ENCODE data around the gene ADRA1B.

ADRA1B gene

DNA sequence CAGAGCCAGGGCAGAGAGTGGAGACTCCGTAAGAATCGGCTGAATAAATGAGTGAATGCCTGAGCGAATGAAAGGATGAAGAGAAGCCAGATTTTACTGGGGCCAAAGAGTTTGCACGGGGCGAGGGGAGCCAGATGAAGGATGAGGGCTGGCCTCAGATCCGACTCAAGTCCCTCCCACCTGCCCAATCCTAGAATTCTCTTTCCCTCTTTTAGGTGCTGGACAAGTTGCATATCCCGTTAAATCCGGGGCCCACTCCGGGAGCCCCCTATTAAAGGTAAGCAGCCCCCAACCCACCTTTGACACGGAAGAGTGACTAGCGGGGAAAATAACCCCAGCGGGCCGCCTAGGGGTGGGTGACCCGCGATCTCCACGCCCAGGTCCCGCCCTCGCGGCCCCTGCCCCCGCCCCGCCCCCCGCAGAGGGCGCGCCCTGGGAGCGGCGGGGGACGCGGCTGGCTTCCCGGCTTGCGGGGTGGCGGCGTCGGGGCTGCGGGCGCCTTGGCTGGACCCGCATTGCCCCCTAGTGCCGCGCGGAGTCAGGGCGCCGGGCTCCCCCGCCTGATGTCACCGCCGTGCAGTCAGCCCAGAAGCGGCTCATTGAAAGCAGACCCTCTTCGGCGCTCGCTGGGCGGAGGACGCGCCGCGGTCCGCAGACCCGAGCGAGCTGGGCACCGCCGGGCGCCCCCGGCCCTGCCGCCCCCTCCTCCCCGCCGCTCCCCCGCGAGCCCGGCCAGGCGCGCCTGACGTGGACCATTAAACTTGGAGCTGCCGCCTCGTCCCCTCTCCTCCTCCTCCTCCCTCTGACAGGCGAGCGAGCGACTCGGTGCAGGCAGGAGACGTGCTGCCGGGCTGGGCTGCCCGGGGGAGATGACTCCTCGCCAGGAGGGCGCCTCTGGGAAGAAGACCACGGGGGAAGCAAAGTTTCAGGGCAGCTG is at the start of gene ADRA1B:
Gene ADRA1B, plus strand, starts transcription at position 579 of the 937 bp plus-strand sequence. CDS start 424 bp downstream, outside the sequence.
- TF ChIP-seq CTCF (IDR thresholded peaks at IDR 0.05; ENCODE audit: low read depth, low read length), result peak; percentile 74

GRCh38 chr5:159873680-159874079 is 42.6 kb upstream of the ADRA1B start:
- Histone ChIP-seq H3K27me3 (ENCODE audit: insufficient read depth, low read depth, severe bottlenecking) (no peaks in the 10 kb centered on the region), H3K4me3 (ENCODE audit: low read depth, low read length) (no peak overlapping the region), H3K36me3 (no peaks in the 10 kb centered on the region), H3K9me3 (ENCODE audit: severe bottlenecking) (no peaks in the 10 kb centered on the region), H3K27ac (no peak overlapping the region)
- no peak for TF ChIP-seq CTCF (IDR thresholded peaks at IDR 0.05; ENCODE audit: low read depth, low read length)
- no peak for DNase-seq

More for the DNA sequence above, at the start of gene ADRA1B:
- Histone ChIP-seq H3K27me3 (ENCODE audit: insufficient read depth, low read depth, severe bottlenecking) (peaks cover 4% of the 10 kb centered on the region), H3K4me3 (ENCODE audit: low read depth, low read length) (peak within 1 kb of the TSS; percentile 61), H3K27ac (no peak within 1 kb of the TSS), H3K9me3 (ENCODE audit: severe bottlenecking) (no peaks in the 10 kb centered on the region), H3K36me3 (no peaks in the 10 kb centered on the region)
- peak; percentile 80 for DNase-seq

- H3K27ac ChIP-seq, result no peak overlapping the region
- H3K4me3 ChIP-seq (ENCODE audit: low read depth, low read length), result no peak overlapping the region
- TF ChIP-seq CTCF (IDR thresholded peaks at IDR 0.05; ENCODE audit: low read depth, low read length), result no peak
- DNase-seq, result no peak
- no peaks in the 10 kb centered on the region for H3K36me3 ChIP-seq
- H3K9me3 ChIP-seq (ENCODE audit: severe bottlenecking), result no peaks in the 10 kb centered on the region
- no peaks in the 10 kb centered on the region for H3K27me3 ChIP-seq (ENCODE audit: insufficient read depth, low read depth, severe bottlenecking)
Observed at GRCh38 chr5:159874263-159874662, 42.0 kb upstream of the ADRA1B start.

DNA sequence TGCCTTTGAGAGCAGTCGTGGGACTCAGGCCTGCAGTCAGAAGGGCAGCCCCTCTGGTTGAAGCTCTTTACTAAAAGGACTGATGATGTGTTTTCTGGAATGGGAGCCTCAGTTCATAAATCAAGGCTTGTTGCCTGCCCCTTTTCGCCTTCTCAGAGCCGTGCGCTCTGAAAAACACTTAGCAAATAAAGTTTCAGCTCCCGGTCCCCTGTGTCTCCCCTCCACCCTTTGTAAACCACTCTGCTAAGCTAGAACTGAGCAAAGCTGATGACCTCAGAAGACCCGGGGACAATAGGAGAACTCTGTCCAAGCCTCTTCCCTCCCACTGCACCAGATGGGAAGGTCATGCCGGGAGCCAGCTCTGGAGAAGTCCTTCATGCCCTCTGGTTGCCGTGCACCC is 39.3 kb upstream of the ADRA1B start:
- no peak for TF ChIP-seq CTCF (IDR thresholded peaks at IDR 0.05; ENCODE audit: low read depth, low read length)
- H3K4me3 ChIP-seq (ENCODE audit: low read depth, low read length), result no peak overlapping the region
- DNase-seq, result peak; percentile 69
- H3K27ac ChIP-seq, result no peak overlapping the region
- no peaks in the 10 kb centered on the region for H3K27me3 ChIP-seq (ENCODE audit: insufficient read depth, low read depth, severe bottlenecking)
- H3K36me3 ChIP-seq, result no peaks in the 10 kb centered on the region
- H3K9me3 ChIP-seq (ENCODE audit: severe bottlenecking), result no peaks in the 10 kb centered on the region

- H3K36me3 ChIP-seq, result no peaks in the 10 kb centered on the region
- H3K4me3 ChIP-seq (ENCODE audit: low read depth, low read length), result no peak overlapping the region
- H3K9me3 ChIP-seq (ENCODE audit: severe bottlenecking), result no peaks in the 10 kb centered on the region
- no peak overlapping the region for H3K27ac ChIP-seq
- no peak for TF ChIP-seq CTCF (IDR thresholded peaks at IDR 0.05; ENCODE audit: low read depth, low read length)
- no peaks in the 10 kb centered on the region for H3K27me3 ChIP-seq (ENCODE audit: insufficient read depth, low read depth, severe bottlenecking)
- DNase-seq, result no peak
Observed at GRCh38 chr5:159877894-159878448, 38.3 kb upstream of the ADRA1B start.
